Tibial nerve (tissue), 3 donors: ENCODE results near the gene NKX2-1.

Experiments
- CTCF ChIP-seq, 5 experiments: fragments of 200-600 bp in 3 of 5; fragments of 450-650 bp in 2 of 5; sonication (generic) in 3 of 5; IDR thresholded peaks; one replicate each; pipeline ENCODE4 v1.5.1; 2016 to 2019; ENCODE audit warnings: antibody characterized with exemption in 5 of 5, mild to moderate bottlenecking in 3 of 5, moderate library complexity in 2 of 5
- POLR2A ChIP-seq, 2 donors: fragments of 450-650 bp; IDR thresholded peaks; one replicate each; pipeline ENCODE4 v1.6.1; 2017; ENCODE audit warnings: antibody characterized with exemption in 2 of 2, mild to moderate bottlenecking in 2 of 2, moderate library complexity in 2 of 2

GRCh38 chr14:36471431-36471830 is 48.6 kb downstream of the NKX2-1 start:
- TF ChIP-seq CTCF (IDR thresholded peaks at IDR 0.05) (no peak), POLR2A (IDR thresholded peaks at IDR 0.05) (no peak)
